ENCODE results near the gene PSAP. TPM values are rescaled to one million over a fixed set of nuclear protein-coding genes. Genes with fewer than 3 reads are reported as not detected.

The PSAP gene
- total RNA-seq, 4 donors from 2014 or later = 937 to 1,475 (median 1,210) TPM

GRCh38 chr10:71770255-71770654, 80.8 kb downstream of the PSAP start:
- ATAC-seq (ENCODE audit: low FRiP score) (no peak), DNase-seq (ENCODE audit: low spot score) (no peak)
- TF ChIP-seq CTCF (IDR thresholded peaks at IDR 0.05) = no peak

GRCh38 chr10:71769279-71769823, 81.7 kb downstream of the PSAP start:
- TF ChIP-seq CTCF (IDR thresholded peaks at IDR 0.05) = no peak
- ATAC-seq (ENCODE audit: low FRiP score) = no peak
- no peak for DNase-seq (ENCODE audit: low spot score)

- no peak for TF ChIP-seq CTCF (IDR thresholded peaks at IDR 0.05)
- no peak for ATAC-seq (ENCODE audit: low FRiP score)
- DNase-seq (ENCODE audit: low spot score) = no peak
Observed at GRCh38 chr10:71767420-71768035, 83.5 kb downstream of the PSAP start.

GRCh38 chr10:71766717-71767419, 84.2 kb downstream of the PSAP start:
- ATAC-seq (ENCODE audit: low FRiP score) (peak; percentile 75), DNase-seq (ENCODE audit: low spot score) (peak; percentile 56)
- no peak for TF ChIP-seq CTCF (IDR thresholded peaks at IDR 0.05)

Small RNA genes lying within 50 kb of the gene (small RNA-seq; reads per million reads assigned to genes)
- gene MIR7152 (not detected), gene RNU7-38P (not detected)

Other genes starting within 250 kb of the PSAP start
- gene C10orf105, start 131.5 kb downstream of the PSAP start, total RNA-seq = under 1 TPM; 0.16 to 0.56 (median 0.31) TPM
- 100 to 1,000 TPM in 2 of 4 donors, 10 to 100 TPM in 2; 65.1 to 119 (median 86.3) TPM for gene VSIR, start 77.7 kb downstream of the PSAP start, total RNA-seq
- 10 to 100 TPM; 27.9 to 54.2 (median 34.2) TPM for gene CHST3, start 113.1 kb upstream of the PSAP start, total RNA-seq
- gene SPOCK2, start 237.3 kb upstream of the PSAP start, total RNA-seq = 10 to 100 TPM in 2 of 4 donors, 1 to 10 TPM in 2; 8.3 to 24.6 (median 16.2) TPM